AG04450 (cell line): ENCODE data around the gene CCNJ. TPM values are rescaled to one million over a fixed set of nuclear protein-coding genes. Genes with fewer than 3 reads are reported as not detected.

ENCODE experiments used
- CTCF ChIA-PET: fragments of 300-600, 350-600 bp; formaldehyde crosslinking; extraction: SDS; loops from one replicate; lab custom pipeline; 2022; ENCODE audit warnings: antibody characterized with exemption, inconsistent platforms; lab: Charles Lee
- POLR2A ChIA-PET: fragments of 350-600 bp; formaldehyde crosslinking; extraction: SDS; loops from one replicate; lab custom pipeline; 2021; ENCODE audit warnings: antibody characterized with exemption, inconsistent platforms; lab: Yijun Ruan, JAX
- DNase-seq: peaks from one replicate; pipeline ENCODE4 v3.0.0-alpha.2; 2011; ENCODE audit warnings: low read depth, low spot score
- H3K27ac ChIP-seq: one replicate; pipeline ENCODE4 v1.5.1; 2012; ENCODE audit warnings: low read depth, low read length, control low read depth
- H3K27me3 ChIP-seq: one replicate; pipeline ENCODE4 v1.6.0; 2012; ENCODE audit warnings: low read length; ENCODE audit not compliant: control insufficient read depth, insufficient read depth
- H3K4me3 ChIP-seq: 2 replicates; pipeline ENCODE4 v1.5.1; 2011; ENCODE audit warnings: mild to moderate bottlenecking, low read depth, low read length, control low read depth
- H3K9me3 ChIP-seq: 2 replicates; pipeline ENCODE4 v1.5.1; 2012; ENCODE audit warnings: low read length; ENCODE audit not compliant: control insufficient read depth, insufficient read depth
- CTCF ChIP-seq: IDR thresholded peaks from 2 replicates; pipeline ENCODE4 v1.5.1; 2011; ENCODE audit warnings: low read depth, low read length, control low read depth, inconsistent platforms
- polyA plus RNA-seq: library from polyadenylated mRNA; depleted of rRNA; stranded (reverse); fragments of >200 nt; gene quantifications from 2 replicates; pipeline ENCODE4 v1.2.3, GENCODE V29; 2011

The CCNJ gene
- polyA plus RNA-seq, 1 experiment = 8.4 TPM

GRCh38 chr10:96073722-96074121 lies 30.3 kb downstream of the CCNJ start:
- CTCF ChIA-PET = no interaction called here
- no peak overlapping the region for H3K4me3 ChIP-seq
- no peak for DNase-seq
- H3K27ac ChIP-seq = no peak overlapping the region
- no peaks in the 10 kb centered on the region for H3K27me3 ChIP-seq
- TF ChIP-seq CTCF = no peak
- POLR2A ChIA-PET = no interaction called here
- no peaks in the 10 kb centered on the region for H3K9me3 ChIP-seq

- POLR2A ChIA-PET = interaction anchor here (0.7 kb wide), 1 partner anchor 192 kb away, joined by 3 read pairs; no protein-coding TSS in a partner anchor
- H3K9me3 ChIP-seq = no peaks in the 10 kb centered on the region
- CTCF ChIA-PET = no interaction called here
Measured at GRCh38 chr10:96074776-96075175, 31.4 kb downstream of the CCNJ start.

GRCh38 chr10:96075977-96076376 lies 32.6 kb downstream of the CCNJ start:
- CTCF ChIA-PET = interaction anchor here (0.6 to 1.2 kb wide), 2 partner anchors 259 to 382 kb away, joined by 3 read pairs; partner anchors contain the start of gene TCTN3
- Histone ChIP-seq H3K9me3 (no peaks in the 10 kb centered on the region), H3K27me3 (no peaks in the 10 kb centered on the region), H3K4me3 (no peak overlapping the region), H3K27ac (no peak overlapping the region)
- TF ChIP-seq CTCF = no peak
- DNase-seq = no peak
- POLR2A ChIA-PET = no interaction called here

More at GRCh38 chr10:96074776-96075175, 31.4 kb downstream of the CCNJ start:
- no peak for TF ChIP-seq CTCF
- Histone ChIP-seq H3K27me3 (no peaks in the 10 kb centered on the region), H3K27ac (no peak overlapping the region), H3K4me3 (no peak overlapping the region)
- no peak for DNase-seq

- Histone ChIP-seq H3K27me3 (no peaks in the 10 kb centered on the region), H3K27ac (no peak overlapping the region)
- POLR2A ChIA-PET = no interaction called here
Measured at GRCh38 chr10:96077156-96077555, 33.8 kb downstream of the CCNJ start.

GRCh38 chr10:96082153-96082552 lies 38.8 kb downstream of the CCNJ start:
- TF ChIP-seq CTCF = no peak
- Histone ChIP-seq H3K9me3 (no peaks in the 10 kb centered on the region), H3K27ac (no peak overlapping the region), H3K27me3 (no peaks in the 10 kb centered on the region), H3K4me3 (no peak overlapping the region)
- CTCF ChIA-PET = no interaction called here
- POLR2A ChIA-PET = no interaction called here
- no peak for DNase-seq

More at GRCh38 chr10:96077156-96077555, 33.8 kb downstream of the CCNJ start:
- CTCF ChIA-PET = no interaction called here
- no peaks in the 10 kb centered on the region for H3K9me3 ChIP-seq
- no peak for DNase-seq
- no peak for TF ChIP-seq CTCF
- H3K4me3 ChIP-seq = no peak overlapping the region
